ENCODE data around the gene MUS81. TPM values are rescaled to one million over a fixed set of nuclear protein-coding genes. Genes with fewer than 3 reads are reported as not detected.

MUS81 gene
- total RNA-seq, 2 experiments from 2014 or later, result 82.0 to 82.9 TPM

DNA sequence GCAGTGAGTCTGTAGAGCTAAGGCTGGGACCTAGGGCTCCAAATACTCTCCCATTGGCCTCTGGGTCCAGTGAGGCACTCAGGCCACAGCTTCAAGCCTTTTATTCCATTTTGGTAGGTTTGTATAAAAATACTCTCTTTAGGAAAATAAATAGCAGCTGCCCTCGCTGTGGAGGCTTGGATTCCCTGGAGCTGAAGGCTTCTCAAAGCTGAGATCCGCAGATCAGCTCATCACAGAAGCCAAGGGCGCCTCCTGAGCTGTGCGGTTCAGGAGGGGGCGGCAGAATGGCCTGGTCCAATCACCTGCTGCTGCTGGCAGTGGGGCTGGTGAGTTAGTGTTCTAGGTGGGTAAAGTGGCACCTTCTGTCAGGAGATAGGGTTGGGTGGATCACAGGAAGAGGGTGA lies 31.9 kb downstream of the MUS81 start:
- ChIA-PET CTCF (interaction anchor here (0.6 to 12.8 kb wide), 8 partner anchors 7 to 153 kb away, joined by 3 to 163 read pairs (median 10); partner anchors contain the start of genes CFL1, CTSW, FOSL1 and MUS81), POLR2A (interaction anchor here (1.2 to 4.7 kb wide), 2 partner anchors 8 to 33 kb away, joined by 3 to 67 read pairs; partner anchors contain the start of gene FOSL1)

DNA sequence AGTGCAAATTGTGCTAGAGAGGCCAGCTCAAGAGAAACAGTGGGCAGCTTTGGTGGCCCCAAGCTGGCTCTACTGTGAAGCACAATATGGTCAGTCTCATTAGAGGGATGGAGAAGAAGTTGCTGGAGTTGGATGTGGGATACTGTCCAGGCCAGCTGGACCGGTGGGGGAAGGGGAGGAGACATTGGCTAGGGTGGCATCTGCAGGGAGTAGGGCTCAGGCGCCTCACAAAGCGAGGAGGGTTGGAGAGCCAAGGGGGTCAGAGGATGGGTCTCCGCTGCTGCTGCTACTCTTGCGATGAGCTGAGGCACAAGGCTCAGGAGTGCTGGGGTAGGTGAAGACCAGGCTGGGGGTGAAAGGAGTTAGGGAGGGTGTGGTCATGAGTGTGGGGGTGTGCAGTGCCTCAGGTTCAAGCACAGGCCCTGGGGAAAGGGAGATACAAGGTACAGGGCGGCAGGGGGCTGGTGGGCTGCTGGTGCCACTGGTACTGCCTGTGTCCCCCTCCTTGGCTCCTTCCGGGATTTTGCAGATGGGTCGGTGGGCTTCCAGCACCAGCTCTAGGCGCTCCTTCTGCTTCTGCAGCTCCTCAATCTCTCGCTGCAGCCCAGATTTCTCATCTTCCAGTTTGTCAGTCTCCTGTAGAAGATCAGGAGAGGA lies 32.6 kb downstream of the MUS81 start:
- ChIA-PET POLR2A (interaction anchor here (1.2 to 4.7 kb wide), 2 partner anchors 7 to 33 kb away, joined by 3 to 67 read pairs; partner anchors contain the start of gene FOSL1), CTCF (interaction anchor here (0.6 to 12.8 kb wide), 7 partner anchors 8 to 96 kb away, joined by 3 to 163 read pairs (median 10); partner anchors contain the start of genes CFL1, CTSW and MUS81)

DNA sequence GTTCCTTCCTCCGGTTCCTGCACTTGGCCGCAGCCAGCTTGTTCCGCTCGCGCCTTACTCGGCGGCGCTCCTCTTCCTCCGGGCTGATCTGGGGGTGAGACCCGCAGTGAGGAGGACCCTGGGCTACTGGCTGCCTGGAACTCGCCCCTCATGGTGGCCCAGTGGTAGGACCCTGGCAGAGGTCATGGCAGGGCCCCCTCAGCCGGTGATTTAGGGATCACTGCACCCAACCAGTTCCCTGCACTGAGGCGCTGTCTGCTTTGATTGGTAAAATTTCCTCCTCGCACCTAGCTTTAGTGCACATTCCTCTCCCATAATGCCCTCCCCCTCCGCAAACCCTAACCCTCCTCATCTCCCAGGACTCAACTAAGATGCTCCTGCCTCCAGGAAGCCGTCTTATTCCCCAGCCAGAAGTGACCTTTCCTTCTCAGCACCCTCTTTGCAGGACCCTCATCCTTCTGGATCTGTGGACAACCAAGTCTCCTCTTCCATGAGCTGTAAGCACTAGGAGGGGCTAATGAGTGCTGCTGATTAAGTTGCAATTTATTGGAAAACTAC lies 33.9 kb downstream of the MUS81 start:
- ChIA-PET POLR2A (interaction anchor here (0.7 to 0.9 kb wide), 3 partner anchors 24 to 74 kb away, joined by 3 read pairs; no protein-coding TSS in a partner anchor), CTCF (interaction anchor here (0.6 to 12.8 kb wide), 5 partner anchors 9 to 563 kb away, joined by 3 to 163 read pairs (median 4); partner anchors contain the start of genes CFL1 and MUS81)

DNA sequence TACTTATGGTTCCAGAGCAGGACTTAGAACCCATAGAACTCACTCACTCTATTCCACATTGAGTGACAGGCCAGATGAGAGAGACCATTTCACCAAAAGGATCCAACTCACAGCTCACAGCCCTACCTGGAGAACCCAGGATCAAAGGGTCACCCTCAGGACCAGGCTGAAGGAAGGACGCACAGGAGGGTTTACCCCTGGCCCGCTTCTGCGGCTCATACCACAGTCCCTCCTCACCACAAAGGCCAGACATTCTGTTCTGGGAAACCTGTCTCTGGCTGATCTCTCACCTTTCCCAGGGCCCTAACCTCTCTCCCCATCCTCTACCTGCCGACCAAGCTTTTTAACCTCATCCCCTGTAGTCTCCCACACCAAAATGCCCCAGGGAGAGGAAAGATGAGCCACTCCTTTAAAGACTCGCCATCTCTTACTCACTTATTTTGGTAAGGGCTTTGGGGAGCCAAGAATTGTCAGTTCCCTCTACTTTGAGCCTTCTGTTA lies 35.3 kb downstream of the MUS81 start:
- ChIA-PET CTCF (interaction anchor here (1.0 to 8.1 kb wide), 2 partner anchors 8 to 91 kb away, joined by 3 to 95 read pairs; partner anchors contain the start of genes CCDC85B and FIBP), POLR2A (no interaction called here)

DNA sequence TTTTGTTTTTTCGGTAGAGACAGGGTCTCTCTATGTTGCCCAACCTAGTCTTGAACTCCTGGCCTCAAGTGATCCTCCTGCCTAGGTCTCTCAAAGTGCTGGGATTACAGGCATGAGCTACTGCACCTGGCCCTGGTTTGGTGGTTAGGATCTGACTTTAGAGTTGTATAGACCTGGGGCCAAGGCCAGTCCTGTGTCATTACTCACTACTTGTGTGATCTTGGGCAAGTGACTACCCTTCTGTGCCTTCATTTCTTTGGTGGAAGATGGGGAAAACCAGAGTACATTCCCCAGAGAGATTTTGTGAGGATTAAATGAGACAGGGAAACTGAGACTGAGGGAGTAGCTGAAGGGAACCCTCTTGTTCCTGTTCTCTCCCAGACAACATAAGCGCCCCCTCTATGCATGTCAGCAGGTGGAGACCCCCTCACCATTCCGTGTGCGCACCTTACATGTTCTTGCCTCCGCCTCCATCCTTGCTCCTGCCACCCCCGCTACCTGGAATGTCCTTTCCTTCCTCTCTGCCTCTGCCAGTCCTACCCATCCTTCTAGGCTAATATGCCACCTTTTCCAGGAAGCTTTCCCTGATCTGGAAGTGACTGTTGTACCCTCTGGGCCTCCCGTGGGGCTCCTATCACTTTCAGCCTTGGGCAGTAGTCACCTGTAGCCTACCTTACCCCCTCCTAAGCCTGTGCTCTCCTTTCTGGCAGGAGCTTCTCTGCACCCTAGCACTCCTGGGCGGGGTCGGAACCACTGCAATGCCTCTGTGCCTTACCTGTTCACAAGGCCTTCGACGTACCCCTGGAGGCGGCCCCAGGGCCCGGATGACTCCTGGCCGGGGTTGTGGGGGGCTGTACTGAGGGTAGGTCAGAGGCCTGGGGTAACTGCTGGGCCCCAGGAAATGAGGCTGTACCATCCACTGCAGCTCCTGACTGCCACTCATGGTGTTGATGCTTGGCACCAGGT lies 36.1 kb downstream of the MUS81 start:
- POLR2A ChIA-PET, result no interaction called here
- CTCF ChIA-PET, result interaction anchor here (1.0 to 8.1 kb wide), 3 partner anchors 9 to 93 kb away, joined by 3 to 95 read pairs (median 3); partner anchors contain the start of genes CCDC85B and FIBP

DNA sequence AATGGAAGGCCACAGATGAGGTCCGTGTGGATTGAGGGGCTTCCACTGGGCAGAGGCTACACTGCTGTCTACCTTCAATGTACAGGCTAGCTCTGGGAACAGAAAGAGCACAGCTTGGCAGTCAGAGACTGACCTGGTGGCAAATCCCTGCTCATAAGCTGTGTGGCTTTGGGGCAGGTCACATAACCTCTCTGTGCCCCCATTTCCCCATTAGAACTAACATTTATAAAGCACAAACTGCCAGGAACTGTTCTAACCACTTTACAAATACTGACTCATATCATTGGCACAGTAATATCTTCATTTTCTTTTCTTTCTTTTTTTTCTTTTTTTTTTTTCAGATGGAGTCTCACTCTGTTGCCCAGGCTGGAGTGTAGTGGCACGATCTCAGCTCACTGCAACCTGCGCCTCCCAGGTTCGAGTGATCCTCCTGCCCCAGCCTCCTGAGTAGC lies 36.8 kb downstream of the MUS81 start:
- POLR2A ChIA-PET, result no interaction called here
- CTCF ChIA-PET, result interaction anchor here (1.0 to 8.1 kb wide), 3 partner anchors 9 to 92 kb away, joined by 3 to 95 read pairs (median 7); partner anchors contain the start of genes CCDC85B, FIBP and MUS81

DNA sequence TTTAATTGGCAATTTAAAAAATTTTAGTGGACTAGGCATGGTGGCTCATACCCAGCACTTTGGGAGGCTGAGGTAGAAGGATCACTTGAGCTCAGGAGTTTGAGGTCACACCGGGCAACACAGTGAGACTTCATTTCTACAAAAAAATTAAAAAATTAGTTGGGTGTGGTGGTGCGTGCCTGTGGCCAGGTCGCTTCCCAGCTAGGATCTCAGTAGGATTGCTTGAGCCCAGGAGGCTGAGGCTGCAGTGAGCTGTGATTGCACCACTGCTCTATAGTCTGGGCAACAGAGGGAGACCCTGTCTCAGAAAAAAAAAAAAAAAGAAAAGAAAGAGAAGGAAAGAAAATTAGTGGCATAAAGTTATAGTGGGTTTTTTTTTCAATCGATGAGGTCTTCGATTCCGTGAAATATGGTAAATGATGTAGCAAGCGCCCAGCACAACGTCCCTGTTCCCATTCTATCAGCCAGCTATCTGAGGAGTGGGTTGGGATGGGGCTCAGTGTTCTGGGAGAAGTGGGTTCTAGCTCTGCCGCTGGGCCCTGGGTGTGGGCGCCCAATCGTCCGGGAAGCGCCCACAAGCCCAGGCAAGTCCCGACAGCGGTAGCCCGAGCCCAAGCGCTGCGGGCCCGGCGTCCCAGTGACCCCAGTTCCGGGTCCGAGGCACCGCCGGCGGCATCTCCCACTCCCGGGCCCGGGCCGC lies 38.6 kb downstream of the MUS81 start:
- CTCF ChIA-PET, result interaction anchor here (0.5 to 8.1 kb wide), 9 partner anchors 11 to 474 kb away, joined by 3 to 95 read pairs (median 3); partner anchors contain the start of genes CCDC85B, FIBP, MUS81 and OVOL1
- POLR2A ChIA-PET, result interaction anchor here (0.6 to 5.4 kb wide), 5 partner anchors 9 to 1347 kb away, joined by 3 to 67 read pairs (median 5); partner anchors contain the start of genes CCDC85B and FIBP

DNA sequence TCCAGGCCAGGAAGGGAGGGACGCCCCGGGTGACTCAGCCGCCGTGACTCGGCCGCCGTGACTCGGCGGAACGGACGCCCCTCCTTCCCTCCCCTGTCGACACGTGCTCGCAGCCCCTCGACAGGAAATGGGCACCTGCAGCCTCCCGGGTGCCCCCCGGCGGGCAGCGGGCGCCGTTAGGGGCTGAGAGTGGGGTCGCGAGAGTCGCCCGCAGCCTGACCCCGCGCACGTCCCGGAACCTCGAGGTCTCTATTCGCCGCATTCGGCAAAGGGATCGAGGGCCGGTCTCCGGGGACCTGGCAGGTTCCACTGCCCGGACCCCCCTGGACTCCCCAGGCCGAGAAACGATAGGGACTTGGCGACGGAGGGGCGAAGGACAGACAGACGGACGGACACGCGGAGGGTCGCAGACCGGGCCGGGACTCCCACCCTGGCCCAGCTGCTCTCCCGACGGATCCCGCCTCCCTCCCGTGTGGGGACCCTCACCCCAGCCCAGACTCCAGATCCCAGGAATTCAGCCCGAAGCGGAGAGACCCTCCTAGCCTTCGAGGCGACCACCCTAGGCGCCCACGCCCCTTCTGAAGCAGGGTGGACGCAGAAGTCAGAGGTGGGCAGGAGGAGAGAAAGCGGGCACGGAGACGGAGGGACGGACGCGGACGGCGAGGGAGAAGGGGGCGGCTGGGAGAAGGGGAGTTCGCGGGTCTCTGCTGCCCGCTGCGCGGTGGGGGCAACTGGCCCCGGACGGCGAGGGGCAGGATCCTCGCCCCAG lies 39.3 kb downstream of the MUS81 start:
- POLR2A ChIA-PET, result interaction anchor here (1.5 to 5.4 kb wide), 2 partner anchors 9 to 18 kb away, joined by 11 to 67 read pairs; partner anchors contain the start of genes CCDC85B and FIBP
- CTCF ChIA-PET, result interaction anchor here (0.5 to 8.1 kb wide), 4 partner anchors 12 to 475 kb away, joined by 3 to 95 read pairs (median 6); partner anchors contain the start of genes CCDC85B and FIBP

DNA sequence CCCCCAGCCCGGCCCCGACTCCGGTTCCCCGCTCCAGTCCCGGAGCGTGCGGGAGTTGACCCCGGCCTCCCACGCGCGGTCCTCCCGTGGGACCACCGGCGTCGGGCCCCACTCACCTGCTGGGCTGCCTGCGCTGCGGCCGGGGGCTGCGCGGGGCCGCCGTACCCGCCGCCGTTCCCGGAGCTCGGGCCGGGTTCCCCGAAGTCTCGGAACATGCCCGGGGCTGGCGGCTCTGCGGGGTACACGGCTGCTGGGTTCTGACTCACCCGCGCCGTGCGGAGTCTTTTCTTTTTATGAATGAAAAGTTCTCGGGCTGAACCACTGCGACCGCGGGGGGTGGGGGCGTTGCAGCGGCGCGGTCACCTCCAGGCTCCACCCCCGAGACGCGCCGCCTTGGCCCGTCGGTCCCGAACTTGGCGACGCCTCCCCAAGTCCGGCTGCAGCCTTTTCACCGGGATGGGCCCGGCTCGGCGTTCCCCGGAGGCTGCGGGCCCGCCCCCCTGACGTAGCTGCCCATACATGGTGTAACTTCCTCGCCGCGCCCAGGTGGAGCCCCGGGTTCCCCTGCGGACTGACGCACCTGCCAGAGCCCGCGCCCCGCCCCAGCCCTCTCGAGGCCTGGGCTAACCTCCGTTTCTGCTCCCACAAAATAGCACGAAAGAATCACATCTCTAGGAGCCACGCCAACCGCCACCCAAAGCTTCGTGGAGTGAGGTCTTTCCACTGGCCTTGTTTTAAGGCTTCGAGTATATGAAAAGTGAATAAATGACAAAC lies 40.1 kb downstream of the MUS81 start, which contains the start of gene FOSL1:
Gene FOSL1 (minus strand): TSS at position 264 of the 774 bp plus-strand sequence. CDS start 49 bp downstream, at position 215.
- ChIA-PET CTCF (interaction anchor here (1.0 to 8.1 kb wide), 5 partner anchors 13 to 120 kb away, joined by 3 to 95 read pairs (median 4); partner anchors contain the start of genes C11orf68, CCDC85B and FIBP), POLR2A (interaction anchor here (0.9 to 5.4 kb wide), 7 partner anchors 10 to 102 kb away, joined by 3 to 67 read pairs (median 4); partner anchors contain the start of genes BANF1, CCDC85B, CFL1 and FIBP)

DNA sequence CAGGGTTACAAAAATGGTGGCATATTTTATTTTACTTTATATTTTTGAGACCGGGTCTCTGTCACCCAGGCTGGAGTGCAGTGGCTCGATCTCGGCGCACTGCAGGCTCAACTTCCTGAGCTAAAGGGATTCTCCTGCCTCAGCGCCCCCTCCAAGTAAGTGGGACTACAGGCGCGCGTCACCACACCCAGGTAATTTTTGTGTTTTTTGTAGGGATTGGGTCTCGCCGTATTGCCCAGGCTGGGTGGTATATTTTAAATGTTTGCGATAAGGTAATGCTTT lies 40.6 kb downstream of the MUS81 start:
- ChIA-PET POLR2A (interaction anchor here (0.9 to 5.4 kb wide), 8 partner anchors 11 to 102 kb away, joined by 3 to 67 read pairs (median 4); partner anchors contain the start of genes BANF1, CCDC85B, CFL1 and FIBP), CTCF (interaction anchor here (1.0 to 8.1 kb wide), 6 partner anchors 10 to 121 kb away, joined by 3 to 95 read pairs (median 4); partner anchors contain the start of genes C11orf68, CCDC85B and FIBP)

DNA sequence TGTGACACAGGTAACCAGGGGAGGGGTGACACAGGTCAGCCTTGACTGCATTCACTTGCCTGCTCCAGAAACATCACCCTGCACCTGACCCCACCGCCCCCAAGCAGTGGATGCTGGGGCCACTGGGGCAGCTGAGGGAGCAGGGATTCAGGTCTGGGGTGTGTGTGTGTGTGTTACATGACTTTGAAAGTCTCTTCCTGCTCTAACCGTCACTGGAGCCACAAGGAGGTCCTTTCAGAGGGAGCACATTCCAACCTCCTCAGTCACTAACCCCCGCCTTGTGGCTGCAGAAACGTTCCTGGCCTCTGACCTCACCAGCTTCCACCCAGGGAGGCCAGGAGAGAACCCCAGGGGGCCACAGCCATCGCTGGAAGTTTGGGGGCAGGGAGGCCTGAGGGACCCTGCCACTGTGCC lies 42.8 kb downstream of the MUS81 start:
- POLR2A ChIA-PET, result no interaction called here
- CTCF ChIA-PET, result interaction anchor here (0.9 to 8.1 kb wide), 2 partner anchors 15 kb away, joined by 3 to 95 read pairs; partner anchors contain the start of genes CCDC85B and FIBP

DNA sequence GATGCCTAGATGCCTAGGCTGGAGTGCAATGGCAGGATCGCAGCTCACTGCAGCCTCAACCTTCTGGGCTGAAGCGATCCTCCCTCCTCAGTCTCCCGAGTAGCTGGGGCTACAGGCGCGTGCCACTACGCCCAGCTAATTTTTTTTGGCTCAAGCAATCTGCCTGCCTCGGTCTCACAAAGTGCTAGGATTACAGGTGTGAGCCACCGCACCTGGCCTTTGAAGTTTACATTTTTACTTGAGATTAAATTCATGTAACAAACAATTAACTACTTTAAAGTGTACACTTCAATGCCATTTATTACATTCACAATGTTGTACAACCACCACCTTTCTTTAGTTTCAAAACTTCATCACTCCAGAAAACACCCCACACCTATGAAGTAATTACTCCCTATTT lies 43.5 kb downstream of the MUS81 start:
- ChIA-PET POLR2A (no interaction called here), CTCF (interaction anchor here (0.9 kb wide), 1 partner anchor 15 kb away, joined by 3 read pairs; the partner anchor contains the start of gene FIBP)

DNA sequence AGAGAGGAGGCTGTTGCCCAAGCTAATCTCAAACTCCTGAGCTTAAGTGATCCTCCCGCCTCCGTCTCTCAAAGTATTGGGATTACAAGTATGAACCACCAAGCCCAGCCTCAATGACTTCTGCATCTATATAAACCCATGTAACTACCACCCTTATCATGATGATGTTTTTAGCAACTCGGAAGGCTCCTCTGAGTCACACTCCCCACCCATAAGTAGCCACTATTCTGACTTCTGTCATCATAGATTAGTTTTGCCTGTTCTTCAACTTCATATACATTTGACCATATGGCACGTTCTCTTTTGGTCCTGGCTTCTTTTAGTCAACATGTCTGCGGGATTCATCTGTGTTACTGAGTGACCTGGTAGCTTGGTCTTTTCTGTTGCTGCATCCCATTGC lies 46.4 kb downstream of the MUS81 start:
- ChIA-PET POLR2A (no interaction called here), CTCF (interaction anchor here (0.9 kb wide), 1 partner anchor 18 kb away, joined by 3 read pairs; the partner anchor contains the start of gene FIBP)

DNA sequence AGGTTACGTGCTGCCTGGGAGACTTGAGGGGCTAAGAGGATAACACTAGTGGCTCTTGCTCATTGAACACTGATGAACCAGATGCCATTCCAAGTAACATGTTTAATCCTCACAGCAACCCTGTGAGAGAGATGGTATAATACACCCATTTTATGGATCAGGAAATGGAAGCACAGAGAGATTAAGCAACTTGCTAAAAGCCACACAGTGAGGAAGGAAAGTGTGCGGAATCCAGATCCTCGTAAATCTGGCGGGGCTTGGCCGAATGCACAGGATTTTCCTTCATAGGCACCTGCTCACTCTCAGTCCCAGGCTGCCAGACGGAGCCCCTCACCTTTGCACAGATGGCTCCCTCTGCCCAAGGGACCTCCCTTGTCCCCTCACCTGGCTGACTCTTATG lies 47.6 kb downstream of the MUS81 start:
- CTCF ChIA-PET, result no interaction called here

DNA sequence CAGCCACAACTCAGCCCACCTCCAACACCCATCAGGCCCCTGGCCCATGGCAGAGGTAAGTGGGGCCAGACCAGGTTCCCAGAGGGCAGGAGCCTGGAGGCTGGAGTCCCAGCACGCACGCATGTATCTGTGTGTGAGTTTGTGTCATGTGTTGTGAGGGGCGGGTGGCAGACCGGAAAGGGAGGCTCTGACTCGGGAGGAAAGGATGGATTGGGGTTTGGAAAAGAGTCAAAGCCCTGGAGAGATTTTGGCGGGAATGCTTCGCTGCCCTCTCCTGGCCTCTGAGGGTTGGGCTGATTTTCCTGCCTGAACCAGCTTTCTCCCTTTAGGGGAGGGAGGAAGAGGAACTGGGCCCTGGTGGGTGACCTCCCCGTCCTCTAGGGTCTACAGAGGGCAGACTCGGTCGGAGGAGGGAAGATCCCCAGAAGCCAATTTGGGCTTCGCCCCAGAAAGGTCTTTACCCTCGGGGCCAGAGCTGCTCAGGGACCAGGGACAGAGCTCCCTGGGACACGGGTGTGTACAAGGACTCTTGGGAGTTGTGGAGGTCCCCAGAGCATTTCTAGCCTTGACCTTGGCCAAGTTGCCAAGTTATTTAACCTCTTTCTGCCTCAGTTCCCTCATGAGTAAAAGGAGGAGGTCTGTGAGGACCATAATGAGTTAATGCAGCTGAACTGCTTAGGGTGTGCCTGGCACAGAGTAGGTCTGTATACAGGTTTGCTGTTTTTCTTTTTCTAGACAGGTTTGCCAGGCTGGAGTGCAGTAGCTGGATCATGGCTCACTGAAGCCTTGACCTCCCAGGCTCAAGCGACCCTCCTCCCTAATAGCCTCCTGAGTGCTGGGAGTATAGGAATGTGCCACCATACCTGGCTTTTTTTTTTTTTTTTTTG lies 51.7 kb downstream of the MUS81 start:
- CTCF ChIA-PET, result interaction anchor here (0.7 to 1.9 kb wide), 3 partner anchors 10 to 34 kb away, joined by 3 to 6 read pairs (median 6); no protein-coding TSS in a partner anchor
- POLR2A ChIA-PET, result interaction anchor here (1.1 kb wide), 1 partner anchor 11 kb away, joined by 4 read pairs; the partner anchor contains the start of gene FOSL1

More for the DNA sequence above, 47.6 kb downstream of the MUS81 start:
- POLR2A ChIA-PET, result no interaction called here

All from activated CD8-positive, alpha-beta memory T cell treated with anti-CD3 and anti-CD28 coated beads for 36 hours (primary cell).